Mesodermal cell (in vitro differentiated cells): ENCODE measurements around the gene MRPL14.

ENCODE experiments used
- H3K27ac ChIP-seq: 2 replicates; pipeline ENCODE4 v1.7.0; 2013; ENCODE audit warnings: mild to moderate bottlenecking, low read depth, low read length, moderate library complexity; ENCODE audit not compliant: severe bottlenecking
- H3K36me3 ChIP-seq: 2 replicates; pipeline ENCODE4 v1.7.1; 2013; ENCODE audit warnings: mild to moderate bottlenecking, low read length, moderate library complexity; ENCODE audit not compliant: control insufficient read depth, insufficient read depth
- H3K4me1 ChIP-seq: one replicate; pipeline ENCODE4 v1.7.1; 2013; ENCODE audit warnings: mild to moderate bottlenecking, low read length; ENCODE audit not compliant: insufficient read depth, control insufficient read depth, poor library complexity, severe bottlenecking
- H3K4me3 ChIP-seq: 2 replicates; pipeline ENCODE4 v1.7.0; 2013; ENCODE audit warnings: low read length, control low read depth, mild to moderate bottlenecking; ENCODE audit not compliant: insufficient read depth, poor library complexity, severe bottlenecking; ENCODE audit errors: extremely low read depth
- H3K9me3 ChIP-seq: 2 replicates; pipeline ENCODE4 v1.7.1; 2013; ENCODE audit warnings: mild to moderate bottlenecking, low read length, moderate library complexity; ENCODE audit not compliant: control insufficient read depth
- WGBS, 2 experiments: methylation state at CpG; one replicate each; pipeline ENCODE4 v1.1.5; 2013; ENCODE audit warnings: missing lambda C conversion rate in 2 of 2; ENCODE audit not compliant: insufficient coverage in 2 of 2; 5-methylcytosine and 5-hydroxymethylcytosine counted together

Gene MRPL14

GRCh38 chr6:44087623-44088022, 39.6 kb downstream of the MRPL14 start:
- H3K36me3 ChIP-seq: peaks cover 7% of the 10 kb centered on the region
- H3K4me1 ChIP-seq: peaks cover 4% of the 10 kb centered on the region
- no peak overlapping the region for H3K4me3 ChIP-seq
- WGBS, 2 experiments: 100% methylated on average over 2 of the region's 2 CpGs
- H3K27ac ChIP-seq: no peak overlapping the region
- H3K9me3 ChIP-seq: no peaks in the 10 kb centered on the region

DNA sequence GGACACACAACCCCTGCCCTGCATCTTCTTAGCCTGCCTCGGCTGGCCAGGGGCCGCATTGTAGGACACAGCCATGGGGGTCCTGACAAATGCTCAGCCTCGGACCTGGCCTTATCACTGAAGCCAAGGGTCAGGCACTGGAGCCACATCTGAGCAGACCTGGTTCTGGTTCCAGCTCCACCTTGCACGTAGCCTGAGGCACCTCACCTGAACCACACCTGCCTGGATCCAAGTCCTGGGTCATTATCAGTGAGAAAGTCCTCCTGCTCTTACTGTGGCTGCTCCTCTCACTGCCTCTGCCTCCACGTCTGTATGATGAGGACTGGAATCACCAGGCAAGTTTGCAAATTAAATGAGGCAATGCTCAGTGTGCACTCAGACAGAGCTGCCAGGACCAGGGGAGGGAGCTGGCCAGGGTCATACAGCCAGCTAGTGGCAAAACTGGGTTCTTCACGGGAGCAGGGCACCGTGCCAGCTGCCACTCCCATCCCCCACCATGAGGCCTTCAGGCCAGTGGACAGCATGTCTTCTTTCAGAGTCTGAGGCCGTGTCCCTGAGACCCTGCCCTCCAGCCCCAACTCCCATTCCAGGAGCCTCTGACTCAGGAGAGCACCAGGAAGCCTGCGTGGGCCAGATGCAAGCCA, 40.2 kb downstream of the MRPL14 start:
- WGBS, 2 experiments: 90 to 92% methylated on average over 6 to 8 of the region's 9 CpGs
- Histone ChIP-seq H3K4me3 (no peak overlapping the region), H3K27ac (no peak overlapping the region), H3K4me1 (peaks cover 4% of the 10 kb centered on the region), H3K9me3 (no peaks in the 10 kb centered on the region), H3K36me3 (peaks cover 7% of the 10 kb centered on the region)

- Histone ChIP-seq H3K27ac (no peak overlapping the region), H3K36me3 (peaks cover 5% of the 10 kb centered on the region)
- 89 to 92% methylated on average over 1 to 2 of the region's 2 CpGs for WGBS, 2 experiments
These were observed 42.0 kb downstream of the MRPL14 start for GRCh38 chr6:44085219-44085618.

GRCh38 chr6:44084231-44085014, 42.8 kb downstream of the MRPL14 start:
- Histone ChIP-seq H3K4me1 (peaks cover 4% of the 10 kb centered on the region), H3K27ac (no peak overlapping the region), H3K9me3 (no peaks in the 10 kb centered on the region), H3K4me3 (no peak overlapping the region), H3K36me3 (peaks cover 4% of the 10 kb centered on the region)
- 90 to 91% methylated on average over 10 to 11 of the region's 13 CpGs for WGBS, 2 experiments

More at GRCh38 chr6:44085219-44085618, 42.0 kb downstream of the MRPL14 start:
- Histone ChIP-seq H3K4me3 (no peak overlapping the region), H3K9me3 (no peaks in the 10 kb centered on the region), H3K4me1 (peaks cover 4% of the 10 kb centered on the region)

DNA sequence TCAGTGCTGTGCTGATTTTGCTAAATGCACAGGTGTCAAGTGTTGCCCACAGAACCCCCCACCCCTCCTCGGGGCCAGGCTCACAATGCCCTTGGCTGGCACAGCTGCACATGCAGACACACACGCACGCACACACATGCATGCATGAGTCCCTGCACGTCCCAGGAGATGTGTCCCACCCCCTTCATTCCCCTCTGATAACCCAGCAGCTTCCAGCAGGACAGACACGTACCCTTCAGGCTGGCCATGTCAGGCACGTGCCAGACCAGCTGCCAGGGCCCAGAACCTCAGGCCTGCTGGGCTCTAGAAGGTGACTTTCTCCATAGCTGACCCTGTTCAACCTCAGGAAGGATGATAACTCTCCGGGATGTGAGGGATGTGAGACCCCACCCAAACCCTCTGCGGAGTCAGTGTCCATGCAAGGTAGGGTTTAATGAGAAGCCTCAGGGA, 44.4 kb downstream of the MRPL14 start:
- 88 to 95% methylated on average over 6 to 7 of the region's 8 CpGs for WGBS, 2 experiments

DNA sequence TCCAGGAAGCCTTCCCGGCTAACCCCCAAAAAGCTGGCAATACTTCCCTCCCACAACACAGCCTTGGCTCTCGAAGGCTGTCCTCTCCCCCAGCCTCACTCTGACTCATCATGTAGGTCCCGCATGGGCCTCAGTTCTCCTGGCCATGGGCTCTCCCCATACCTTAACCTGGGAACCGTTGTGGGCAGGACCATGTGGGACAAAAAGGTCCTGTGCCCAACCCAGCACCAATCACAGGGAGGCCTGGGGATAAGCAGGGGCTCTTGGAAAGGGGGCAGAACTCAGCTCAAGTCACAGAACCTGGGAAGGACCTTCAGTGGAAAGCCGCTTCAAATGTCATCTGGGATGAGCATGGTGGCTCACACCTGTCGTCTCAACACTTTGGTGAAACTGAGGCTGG, 45.5 kb downstream of the MRPL14 start:
- Histone ChIP-seq H3K4me1 (peaks cover 7% of the 10 kb centered on the region), H3K4me3 (no peak overlapping the region), H3K36me3 (no peaks in the 10 kb centered on the region), H3K27ac (no peak overlapping the region), H3K9me3 (no peaks in the 10 kb centered on the region)
- WGBS, 2 experiments: 90 to 93% methylated on average over 5 of the region's 6 CpGs

More for the DNA sequence above, 44.4 kb downstream of the MRPL14 start:
- peaks cover 4% of the 10 kb centered on the region for H3K4me1 ChIP-seq
- no peaks in the 10 kb centered on the region for H3K9me3 ChIP-seq
- no peak overlapping the region for H3K27ac ChIP-seq
- H3K4me3 ChIP-seq: no peak overlapping the region
- no peaks in the 10 kb centered on the region for H3K36me3 ChIP-seq

- H3K36me3 ChIP-seq: no peaks in the 10 kb centered on the region
- no peak overlapping the region for H3K4me3 ChIP-seq
- WGBS, 2 experiments: 89 to 93% methylated on average over 11 of the region's 11 CpGs
- no peaks in the 10 kb centered on the region for H3K9me3 ChIP-seq
- no peak overlapping the region for H3K27ac ChIP-seq
- peaks cover 7% of the 10 kb centered on the region for H3K4me1 ChIP-seq
These were observed 46.4 kb downstream of the MRPL14 start for GRCh38 chr6:44080561-44081521.

GRCh38 chr6:44079672-44080071, 47.6 kb downstream of the MRPL14 start:
- 76 to 79% methylated on average over 3 of the region's 3 CpGs for WGBS, 2 experiments
- H3K27ac ChIP-seq: no peak overlapping the region
- H3K4me1 ChIP-seq: peaks cover 7% of the 10 kb centered on the region

GRCh38 chr6:44078827-44079671, 48.2 kb downstream of the MRPL14 start:
- no peak overlapping the region for H3K4me3 ChIP-seq
- H3K36me3 ChIP-seq: no peaks in the 10 kb centered on the region
- WGBS, 2 experiments: 29 to 34% methylated on average over 8 of the region's 8 CpGs
- peaks cover 6% of the 10 kb centered on the region for H3K4me1 ChIP-seq
- no peaks in the 10 kb centered on the region for H3K9me3 ChIP-seq
- no peak overlapping the region for H3K27ac ChIP-seq

More at GRCh38 chr6:44079672-44080071, 47.6 kb downstream of the MRPL14 start:
- Histone ChIP-seq H3K4me3 (no peak overlapping the region), H3K9me3 (no peaks in the 10 kb centered on the region), H3K36me3 (no peaks in the 10 kb centered on the region)
